Measurements from ENCODE around the gene SF1.

Gene SF1

DNA sequence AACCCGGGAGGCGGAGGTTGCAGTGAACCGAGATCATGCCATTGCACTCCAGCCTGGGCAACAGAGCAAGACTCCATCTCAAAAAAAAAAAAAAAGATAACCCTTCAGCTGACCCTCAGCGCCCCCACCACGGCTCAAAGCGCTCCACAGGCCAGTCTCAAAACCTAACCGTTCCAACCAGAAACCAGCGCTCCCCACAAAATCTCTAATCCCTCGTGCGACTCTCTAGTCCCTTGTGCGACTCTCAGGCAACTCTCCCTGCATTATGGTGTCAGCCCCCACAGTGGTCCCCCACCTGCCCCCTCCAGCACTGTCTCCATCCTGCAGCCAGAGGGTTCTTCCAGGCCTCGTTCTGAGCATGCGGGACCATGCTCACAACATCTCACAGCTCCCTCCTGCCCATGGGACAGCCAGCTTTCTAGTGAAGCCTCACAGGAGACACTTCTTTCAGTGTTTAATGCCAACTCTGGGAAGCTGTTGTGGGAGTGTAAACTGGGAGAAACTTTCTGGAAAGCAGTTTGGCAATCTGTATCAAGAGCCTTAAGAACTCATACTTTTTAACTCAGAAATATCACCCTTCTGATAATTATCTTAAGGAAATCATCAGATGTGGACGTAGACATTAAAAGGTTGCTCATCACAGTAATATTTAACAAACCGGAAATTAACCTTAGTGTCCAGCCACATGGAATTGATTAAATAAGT, 30.2 kb downstream of the SF1 start:
- no peak for DNase-seq
- peaks cover 35% of the 10 kb centered on the region for H3K36me3 Mint-ChIP-seq (ENCODE audit: low read depth)
- H3K27ac Mint-ChIP-seq = no peak overlapping the region
- H3K4me1 Mint-ChIP-seq = peaks cover 34% of the 10 kb centered on the region
- no peak overlapping the region for H3K4me3 Mint-ChIP-seq
- no peaks in the 10 kb centered on the region for H3K9me3 Mint-ChIP-seq
- peaks cover 56% of the 10 kb centered on the region for H3K27me3 Mint-ChIP-seq (ENCODE audit: low read depth, poor library complexity)
- TF ChIP-seq, protein P1, sequence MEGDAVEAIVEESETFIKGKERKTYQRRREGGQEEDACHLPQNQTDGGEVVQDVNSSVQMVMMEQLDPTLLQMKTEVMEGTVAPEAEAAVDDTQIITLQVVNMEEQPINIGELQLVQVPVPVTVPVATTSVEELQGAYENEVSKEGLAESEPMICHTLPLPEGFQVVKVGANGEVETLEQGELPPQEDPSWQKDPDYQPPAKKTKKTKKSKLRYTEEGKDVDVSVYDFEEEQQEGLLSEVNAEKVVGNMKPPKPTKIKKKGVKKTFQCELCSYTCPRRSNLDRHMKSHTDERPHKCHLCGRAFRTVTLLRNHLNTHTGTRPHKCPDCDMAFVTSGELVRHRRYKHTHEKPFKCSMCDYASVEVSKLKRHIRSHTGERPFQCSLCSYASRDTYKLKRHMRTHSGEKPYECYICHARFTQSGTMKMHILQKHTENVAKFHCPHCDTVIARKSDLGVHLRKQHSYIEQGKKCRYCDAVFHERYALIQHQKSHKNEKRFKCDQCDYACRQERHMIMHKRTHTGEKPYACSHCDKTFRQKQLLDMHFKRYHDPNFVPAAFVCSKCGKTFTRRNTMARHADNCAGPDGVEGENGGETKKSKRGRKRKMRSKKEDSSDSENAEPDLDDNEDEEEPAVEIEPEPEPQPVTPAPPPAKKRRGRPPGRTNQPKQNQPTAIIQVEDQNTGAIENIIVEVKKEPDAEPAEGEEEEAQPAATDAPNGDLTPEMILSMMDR (IDR thresholded peaks at IDR 0.05) = no peak

DNA sequence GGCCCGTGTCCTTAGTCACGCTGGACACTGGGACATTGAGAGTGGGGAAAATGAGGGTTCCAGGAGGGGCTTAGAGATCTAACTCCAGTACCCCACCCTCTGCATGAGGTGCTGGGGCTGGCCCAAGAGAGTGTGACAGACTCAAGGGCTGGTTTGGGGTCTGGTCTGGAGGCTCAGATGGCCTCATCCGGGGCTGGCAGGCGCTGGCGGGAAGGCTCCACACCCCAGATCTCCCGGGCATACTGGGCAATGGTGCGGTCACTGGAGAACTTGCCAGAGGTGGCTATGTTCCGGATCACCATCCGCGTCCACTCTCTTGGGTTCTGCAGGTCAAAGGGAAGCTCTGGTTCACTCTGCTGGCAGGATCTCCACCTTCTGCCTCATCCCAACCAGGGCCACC, 31.9 kb downstream of the SF1 start:
- peaks cover 18% of the 10 kb centered on the region for H3K4me1 Mint-ChIP-seq
- DNase-seq = no peak
- H3K27me3 Mint-ChIP-seq (ENCODE audit: low read depth, poor library complexity) = peaks cover 64% of the 10 kb centered on the region
- peak overlapping the region; percentile 34 for H3K4me3 Mint-ChIP-seq
- no peaks in the 10 kb centered on the region for H3K9me3 Mint-ChIP-seq
- no peak overlapping the region for H3K27ac Mint-ChIP-seq
- peaks cover 21% of the 10 kb centered on the region for H3K36me3 Mint-ChIP-seq (ENCODE audit: low read depth)
- TF ChIP-seq, protein P1 (IDR thresholded peaks at IDR 0.05) = no peak

DNA sequence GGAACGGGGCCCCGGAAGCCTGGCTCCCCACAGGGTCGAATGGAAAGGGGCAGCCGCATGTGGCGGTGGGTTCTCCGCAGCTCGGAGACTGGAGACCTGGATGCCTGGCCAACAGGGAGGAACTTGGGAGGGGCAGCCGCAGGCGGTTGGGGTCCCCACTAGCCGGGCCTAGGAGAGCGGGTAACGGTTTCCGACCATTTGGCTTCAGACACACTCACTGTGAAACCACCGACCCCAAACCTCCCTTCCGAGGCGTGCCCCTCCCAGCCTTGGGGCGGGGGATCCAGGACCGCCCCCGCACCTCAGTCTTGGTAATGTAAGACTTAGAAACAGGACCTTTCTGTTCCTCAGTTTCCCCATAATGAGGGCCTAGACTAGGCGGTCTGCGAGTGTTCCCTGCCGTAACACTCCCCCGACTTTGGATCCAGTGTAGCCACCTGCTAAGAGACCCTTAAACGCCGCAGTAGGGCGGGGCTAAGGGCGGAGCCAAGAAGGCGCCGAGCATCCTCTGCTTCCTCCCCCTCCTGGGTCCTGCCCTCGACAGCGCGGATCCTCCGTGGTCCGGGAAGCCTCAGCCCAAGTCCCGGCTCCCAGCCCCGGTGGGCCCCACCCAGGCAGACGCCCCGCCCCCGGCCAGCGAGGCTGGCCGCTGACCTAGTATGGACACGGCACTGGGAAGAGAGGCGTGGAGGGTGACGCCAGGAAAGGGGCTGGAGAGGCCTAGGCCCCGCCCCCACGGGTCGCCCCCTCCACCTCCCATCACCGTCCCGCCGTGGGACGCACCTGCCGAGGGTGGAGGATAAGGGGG, 32.6 kb downstream of the SF1 start:
- Mint-ChIP-seq H3K27ac (no peak overlapping the region), H3K4me1 (peaks cover 18% of the 10 kb centered on the region), H3K27me3 (ENCODE audit: low read depth, poor library complexity) (peaks cover 68% of the 10 kb centered on the region), H3K36me3 (ENCODE audit: low read depth) (peaks cover 14% of the 10 kb centered on the region), H3K9me3 (no peaks in the 10 kb centered on the region), H3K4me3 (peak overlapping the region; percentile 82)
- TF ChIP-seq, protein P1 (IDR thresholded peaks at IDR 0.05) = no peak
- DNase-seq = peak; percentile 78

DNA sequence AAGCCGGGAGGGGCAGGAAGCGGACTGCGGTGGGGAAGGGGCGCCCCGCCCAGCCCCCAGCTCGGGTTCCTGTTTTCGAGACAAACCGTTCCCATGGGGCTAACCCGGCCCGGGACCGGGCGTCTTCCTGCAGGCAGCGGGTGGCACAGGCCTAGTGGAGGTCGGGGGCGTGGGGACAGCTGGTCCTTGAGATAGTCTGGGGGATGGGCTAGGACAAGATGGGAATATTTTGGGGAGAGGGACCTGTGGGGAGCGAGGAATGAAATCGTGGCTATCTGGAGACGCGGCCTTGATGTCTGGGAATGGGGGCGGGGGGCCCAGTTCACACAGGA, 33.2 kb downstream of the SF1 start:
- peaks cover 72% of the 10 kb centered on the region for H3K27me3 Mint-ChIP-seq (ENCODE audit: low read depth, poor library complexity)
- H3K9me3 Mint-ChIP-seq = no peaks in the 10 kb centered on the region
- H3K4me1 Mint-ChIP-seq = peaks cover 18% of the 10 kb centered on the region
- DNase-seq = peak; percentile 63
- H3K4me3 Mint-ChIP-seq = peak overlapping the region; percentile 82
- H3K36me3 Mint-ChIP-seq (ENCODE audit: low read depth) = peaks cover 8% of the 10 kb centered on the region
- TF ChIP-seq, protein P1 (IDR thresholded peaks at IDR 0.05) = no peak
- no peak overlapping the region for H3K27ac Mint-ChIP-seq

DNA sequence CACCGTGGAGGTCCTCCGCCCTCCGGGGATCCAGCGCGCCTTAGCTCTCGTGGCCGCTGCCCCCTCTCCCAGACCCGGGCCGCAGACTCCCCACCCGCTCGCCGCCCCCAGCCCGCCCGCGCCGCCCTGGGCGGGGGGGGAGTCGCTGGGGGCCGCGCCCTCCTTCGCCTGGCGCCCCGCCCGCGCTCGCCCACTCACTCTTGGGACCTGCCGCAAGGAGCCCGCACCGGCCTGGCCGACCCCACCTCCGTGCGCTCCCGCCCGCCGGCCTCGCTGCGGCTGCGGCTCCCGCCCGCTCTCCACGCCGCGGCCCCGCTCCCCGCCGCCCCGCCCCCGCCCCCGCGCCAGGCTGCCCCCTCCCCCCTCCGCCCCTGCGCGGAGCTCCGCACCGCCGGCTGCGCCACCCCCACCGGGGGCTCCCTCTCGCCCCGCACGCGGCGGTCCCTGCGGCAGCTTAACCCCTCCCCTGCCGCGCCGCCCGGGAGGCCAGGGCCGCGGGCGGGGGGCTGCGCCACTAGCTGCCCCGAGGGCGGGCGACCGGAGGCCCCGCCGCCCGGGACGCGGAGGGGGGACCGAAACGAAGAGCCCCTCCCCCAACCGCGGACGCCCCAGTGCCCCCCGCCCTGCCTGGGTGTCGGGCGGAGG, 33.7 kb downstream of the SF1 start:
- peaks cover 5% of the 10 kb centered on the region for H3K36me3 Mint-ChIP-seq (ENCODE audit: low read depth)
- peak overlapping the region; percentile 67 for H3K4me3 Mint-ChIP-seq
- H3K9me3 Mint-ChIP-seq = no peaks in the 10 kb centered on the region
- H3K27me3 Mint-ChIP-seq (ENCODE audit: low read depth, poor library complexity) = peaks cover 77% of the 10 kb centered on the region
- TF ChIP-seq, protein P1 (IDR thresholded peaks at IDR 0.05) = no peak
- no peak overlapping the region for H3K27ac Mint-ChIP-seq
- peaks cover 18% of the 10 kb centered on the region for H3K4me1 Mint-ChIP-seq
- peak; percentile 55 for DNase-seq
